GM08714 (cell line): ENCODE measurements around the gene PNCK.

Experiments used
- H3K4me3 ChIP-seq: fragments of 200-500 bp; sonication (Bioruptor generic); 2 replicates; pipeline ENCODE4 v1.5.1; 2014; ENCODE audit warnings: mild to moderate bottlenecking, low read length, inconsistent platforms
- ZNF274 ChIP-seq: IDR thresholded peaks from 2 replicates; pipeline ENCODE4 v1.6.1; 2012; ENCODE audit warnings: mild to moderate bottlenecking, low read depth, low read length

PNCK gene

GRCh38 chrX:153668423-153669173, 5.0 kb downstream of the PNCK start:
- no peak overlapping the region for H3K4me3 ChIP-seq
- TF ChIP-seq ZNF274: no peak

GRCh38 chrX:153667956-153668396, 5.6 kb downstream of the PNCK start:
- TF ChIP-seq ZNF274: no peak
- no peak overlapping the region for H3K4me3 ChIP-seq

GRCh38 chrX:153667281-153667955, 6.2 kb downstream of the PNCK start:
- no peak overlapping the region for H3K4me3 ChIP-seq
- no peak for TF ChIP-seq ZNF274

GRCh38 chrX:153665726-153666306, 7.8 kb downstream of the PNCK start:
- no peak for TF ChIP-seq ZNF274
- no peak overlapping the region for H3K4me3 ChIP-seq

GRCh38 chrX:153662266-153662665, 11.3 kb downstream of the PNCK start:
- TF ChIP-seq ZNF274: no peak
- H3K4me3 ChIP-seq: no peak overlapping the region

- H3K4me3 ChIP-seq: no peak overlapping the region
Observed at GRCh38 chrX:153659268-153659667, 14.3 kb downstream of the PNCK start.

GRCh38 chrX:153657161-153657560, 16.5 kb downstream of the PNCK start:
- no peak for TF ChIP-seq ZNF274
- no peak overlapping the region for H3K4me3 ChIP-seq

More at GRCh38 chrX:153659268-153659667, 14.3 kb downstream of the PNCK start:
- no peak for TF ChIP-seq ZNF274

GRCh38 chrX:153653556-153653955, 20.1 kb downstream of the PNCK start:
- TF ChIP-seq ZNF274: no peak
- no peak overlapping the region for H3K4me3 ChIP-seq

GRCh38 chrX:153651540-153652079, 22.0 kb downstream of the PNCK start:
- TF ChIP-seq ZNF274: no peak
- H3K4me3 ChIP-seq: no peak overlapping the region

GRCh38 chrX:153650959-153651358, 22.7 kb downstream of the PNCK start:
- TF ChIP-seq ZNF274: no peak
- H3K4me3 ChIP-seq: no peak overlapping the region

GRCh38 chrX:153649915-153650782, 23.5 kb downstream of the PNCK start:
- H3K4me3 ChIP-seq: no peak overlapping the region
- no peak for TF ChIP-seq ZNF274

- no peak for TF ChIP-seq ZNF274
- H3K4me3 ChIP-seq: no peak overlapping the region
Observed at GRCh38 chrX:153649178-153649914, 24.3 kb downstream of the PNCK start.
